Panc1 (cell line): ENCODE results near the gene GPNMB. TPM values are rescaled to one million over a fixed set of nuclear protein-coding genes. Genes with fewer than 3 reads are reported as not detected.

Experiments used
- ATAC-seq: fragments of 200-7000 bp; cut with Tn5 transposase; 2 replicates; pipeline ENCODE4 v1.9.1; 2020; ENCODE audit warnings: mild to moderate bottlenecking, moderate library complexity
- BruUV-seq: library from RNA; stranded (reverse); fragments of 400-500 nt; replicated peaks from 2 replicates; lab custom pipeline; 2021; lab: Mats Ljungman, UMichigan
- CTCF ChIA-PET: fragments of 300-600 bp; sonication (Branson Sonifier 250); formaldehyde crosslinking; loops from one replicate; lab custom pipeline; 2022; ENCODE audit warnings: antibody characterized with exemption; lab: Charles Lee
- POLR2A ChIA-PET: fragments of 300-600 bp; sonication (Branson Sonifier 250); formaldehyde crosslinking; loops from one replicate; lab custom pipeline; 2022; ENCODE audit warnings: antibody characterized with exemption; lab: Charles Lee
- DNase-seq: peaks from one replicate; pipeline ENCODE4 v3.0.0-alpha.2; 2010; ENCODE audit warnings: low read depth, low spot score
- H3K27ac ChIP-seq: 2 replicates; pipeline ENCODE4 v1.5.1; 2011; ENCODE audit warnings: mild to moderate bottlenecking, low read length, inconsistent platforms
- H3K27me3 ChIP-seq: fragments of 200-500 bp; sonication (Bioruptor generic); 2 replicates; pipeline ENCODE4 v1.6.0; 2014; ENCODE audit warnings: low read length, inconsistent platforms; ENCODE audit not compliant: control insufficient read depth, insufficient read depth
- H3K36me3 ChIP-seq: fragments of 200-500 bp; sonication (Bioruptor generic); 2 replicates; pipeline ENCODE4 v1.5.1; 2014; ENCODE audit warnings: inconsistent platforms, mild to moderate bottlenecking, low read length, moderate library complexity; ENCODE audit not compliant: control insufficient read depth, insufficient read depth
- H3K4me1 ChIP-seq: 2 replicates; pipeline ENCODE4 v1.5.1; 2011; ENCODE audit warnings: inconsistent platforms, mild to moderate bottlenecking, low read length, moderate library complexity; ENCODE audit not compliant: control insufficient read depth, insufficient read depth
- H3K4me3 ChIP-seq, 2 experiments: 2 replicates each; pipeline ENCODE4 v1.5.1; 2011 to 2012; ENCODE audit warnings: low read depth in 2 of 2, low read length in 2 of 2, mild to moderate bottlenecking in 2 of 2, inconsistent platforms in 1 of 2, moderate library complexity in 1 of 2
- H3K9me3 ChIP-seq: fragments of 200-500 bp; sonication (Bioruptor generic); 2 replicates; pipeline ENCODE4 v1.5.1; 2014; ENCODE audit warnings: low read depth, mild to moderate bottlenecking, inconsistent platforms, low read length, moderate library complexity; ENCODE audit not compliant: control insufficient read depth, insufficient read depth
- CTCF ChIP-seq: fragments of 450-650 bp; IDR thresholded peaks from 2 replicates; pipeline ENCODE4 v1.5.1; 2017; ENCODE audit warnings: mild to moderate bottlenecking
- POLR2AphosphoS5 ChIP-seq: IDR thresholded peaks from 2 replicates; pipeline ENCODE4 v1.6.1; 2012; ENCODE audit warnings: mild to moderate bottlenecking, low read depth, low read length, moderate library complexity
- REST ChIP-seq, 2 experiments: IDR thresholded peaks; 2 replicates each; pipeline ENCODE4 v1.6.1; 2011 to 2012; ENCODE audit warnings: low read depth in 2 of 2, control low read depth in 1 of 2, low read length in 1 of 2, mild to moderate bottlenecking in 1 of 2, moderate library complexity in 1 of 2; ENCODE audit not compliant: insufficient read depth in 1 of 2
- SIN3A ChIP-seq: IDR thresholded peaks from 2 replicates; pipeline ENCODE4 v1.6.1; 2012; ENCODE audit warnings: low read depth, mild to moderate bottlenecking, low read length, moderate library complexity, borderline replicate concordance; ENCODE audit not compliant: insufficient read depth
- TCF7L2 ChIP-seq: IDR thresholded peaks from 2 replicates; pipeline ENCODE4 v1.6.1; 2011; ENCODE audit warnings: mild to moderate bottlenecking, low read depth, low read length, inconsistent platforms
- in situ Hi-C: cut with HindIII; loops from 2 replicates; pipeline ENCODE4 v1.10.0; 2016; ENCODE audit warnings: low sequenced_read_pairs, low pct_unique_long_range_greater_than_20kb
- intact Hi-C: fragments of 100-400 bp; cut with micrococcal nuclease; formaldehyde crosslinking; loops from one replicate; pipeline ENCODE4 v1.10.0; 2022; ENCODE audit not compliant: unreplicated experiment
- total RNA-seq: library from RNA; stranded (reverse); gene quantifications from one replicate; pipeline ENCODE4 v1.2.1, GENCODE V29; 2021; ENCODE audit not compliant: unreplicated experiment

Gene GPNMB
- total RNA-seq, 1 experiment from 2014 or later = 2.1 TPM

GRCh38 chr7:23213755-23214154 lies 32.8 kb upstream of the GPNMB start:
- in situ Hi-C loops (no loop called here), intact Hi-C loops (no loop called here)
- BruUV-seq = no TSS peak
- CTCF ChIA-PET = no interaction called here
- TF ChIP-seq POLR2AphosphoS5 (no peak), SIN3A (no peak), REST (IDR thresholded peaks at IDR 0.05; ENCODE audit: insufficient read depth in 1 of 2, low read depth in 2 of 2, low read length in 1 of 2) (no peak), CTCF (no peak), TCF7L2 (no peak)
- POLR2A ChIA-PET = interaction anchor here (0.6 kb wide), 1 partner anchor 284 kb away, joined by 3 read pairs; no protein-coding TSS in a partner anchor
- H3K27ac ChIP-seq = no peak overlapping the region
- no peak for DNase-seq
- no peaks in the 10 kb centered on the region for H3K9me3 ChIP-seq
- no peaks in the 10 kb centered on the region for H3K36me3 ChIP-seq
- no peak overlapping the region for H3K4me3 ChIP-seq
- no peak for ATAC-seq
- peaks cover 10% of the 10 kb centered on the region for H3K4me1 ChIP-seq
- H3K27me3 ChIP-seq = no peaks in the 10 kb centered on the region

- no peaks in the 10 kb centered on the region for H3K36me3 ChIP-seq
- no peak overlapping the region for H3K27ac ChIP-seq
- no peak for TF ChIP-seq SIN3A
- TF ChIP-seq REST (IDR thresholded peaks at IDR 0.05; ENCODE audit: insufficient read depth in 1 of 2, low read depth in 2 of 2, low read length in 1 of 2) = no peak
- TF ChIP-seq CTCF = no peak
- no peak for TF ChIP-seq TCF7L2
- TF ChIP-seq POLR2AphosphoS5 = no peak
- H3K9me3 ChIP-seq = no peaks in the 10 kb centered on the region
- ChIA-PET CTCF (interaction anchor here (0.7 kb wide), 1 partner anchor 12 kb away, joined by 6 read pairs; no protein-coding TSS in a partner anchor), POLR2A (interaction anchor here (0.6 kb wide), 2 partner anchors 75 to 284 kb away, joined by 3 to 5 read pairs; no protein-coding TSS in a partner anchor)
- intact Hi-C loops (no loop called here), in situ Hi-C loops (no loop called here)
- no TSS peak for BruUV-seq
- H3K27me3 ChIP-seq = no peaks in the 10 kb centered on the region
- DNase-seq (no peak), ATAC-seq (no peak)
- H3K4me1 ChIP-seq = peaks cover 10% of the 10 kb centered on the region
- no peak overlapping the region for H3K4me3 ChIP-seq
Observed at GRCh38 chr7:23214423-23214822, 32.2 kb upstream of the GPNMB start.
